GM12878 (cell line): ENCODE results near the gene FKBP3. TPM values are rescaled to one million over a fixed set of nuclear protein-coding genes. Genes with fewer than 3 reads are reported as not detected.
A peak's percentile ranks its signal among the peaks of the same experiment; 100 is the strongest.

Experiments used
- ATAC-seq: fragments of 200-7000 bp; cut with Tn5 transposase; 3 replicates; pipeline ENCODE4 v1.9.1; 2020; ENCODE audit warnings: mild to moderate bottlenecking, moderate library complexity
- BruUV-seq: library from RNA; stranded (reverse); fragments of 400-500 nt; replicated peaks from 2 replicates; lab custom pipeline; 2021; lab: Mats Ljungman, UMichigan
- CTCF ChIA-PET: fragments of 300-600 bp; sonication (Branson Sonifier 250); formaldehyde crosslinking; extraction: SDS; loops from one replicate; lab custom pipeline; 2021; ENCODE audit warnings: inconsistent platforms; lab: Yijun Ruan, JAX
- POLR2A ChIA-PET: fragments of 350-600 bp; formaldehyde crosslinking; extraction: SDS; loops from one replicate; lab custom pipeline; 2021; ENCODE audit warnings: inconsistent platforms; lab: Charles Lee
- RAD21 ChIA-PET: fragments of 300-600 bp; sonication (Branson Sonifier 250); formaldehyde crosslinking; loops from one replicate; lab custom pipeline; 2023; ENCODE audit warnings: antibody characterized with exemption; ENCODE audit not compliant: unreplicated experiment; lab: Charles Lee
- SMC1A ChIA-PET: fragments of 300-600 bp; sonication (Branson Sonifier 250); formaldehyde crosslinking; loops from one replicate; lab custom pipeline; 2023; ENCODE audit not compliant: unreplicated experiment, uncharacterized antibody; lab: Charles Lee
- DNase-seq: peaks from one replicate; pipeline ENCODE4 v3.0.0-alpha.2; 2011; ENCODE audit warnings: low read depth, low spot score
- FAIRE-seq: peaks from 3 replicates; lab custom pipeline; 2011; peaks lifted over from hg19 to GRCh38; lab: Jason Lieb, UNC
- H2AFZ ChIP-seq: 2 replicates; pipeline ENCODE4 v1.6.0; 2011; ENCODE audit warnings: low read depth, low read length, control low read depth; ENCODE audit not compliant: control insufficient read depth
- H3K27ac ChIP-seq: 2 replicates; pipeline ENCODE4 v1.5.1; 2011; ENCODE audit warnings: control low read depth; ENCODE audit not compliant: control insufficient read depth, insufficient read depth
- H3K27me3 ChIP-seq, 2 experiments: replicated peaks in 1 of 2; 2 replicates each; pipeline versions ENCODE4 v1.6.0 to v1.6.1; 2011; ENCODE audit warnings: low read length in 1 of 2; ENCODE audit not compliant: control insufficient read depth in 2 of 2, insufficient read depth in 2 of 2
- H3K36me3 ChIP-seq, 2 experiments: 2 replicates each; pipeline ENCODE4 v1.5.1; 2011; ENCODE audit warnings: low read length in 1 of 2; ENCODE audit not compliant: control insufficient read depth in 2 of 2, insufficient read depth in 2 of 2
- H3K4me1 ChIP-seq: 2 replicates; pipeline ENCODE4 v1.6.1; 2011; ENCODE audit warnings: mild to moderate bottlenecking, low read length, moderate library complexity, mixed read lengths; ENCODE audit not compliant: control insufficient read depth, insufficient read depth
- H3K4me2 ChIP-seq: 2 replicates; pipeline ENCODE4 v1.6.0; 2011; ENCODE audit warnings: control low read depth; ENCODE audit not compliant: control insufficient read depth, insufficient read depth
- H3K4me3 ChIP-seq: fragments of 200-600 bp; sonication (generic); 2 replicates; pipeline ENCODE4 v1.5.1; 2016
- H3K79me2 ChIP-seq: 2 replicates; pipeline ENCODE4 v1.6.0; 2011; ENCODE audit warnings: low read length; ENCODE audit not compliant: control insufficient read depth, insufficient read depth
- H3K9ac ChIP-seq: 2 replicates; pipeline ENCODE4 v1.8.0; 2011; ENCODE audit warnings: low read length, control low read depth, mixed read lengths; ENCODE audit not compliant: control insufficient read depth, insufficient read depth
- H3K9me3 ChIP-seq: replicated peaks from 3 replicates; pipeline ENCODE4 v1.5.1; 2011; ENCODE audit warnings: mild to moderate bottlenecking, low read length; ENCODE audit not compliant: control insufficient read depth, insufficient read depth
- H4K20me1 ChIP-seq: 2 replicates; pipeline ENCODE4 v1.6.0; 2011; ENCODE audit not compliant: control insufficient read depth, insufficient read depth
- CTCF ChIP-seq, 3 experiments: IDR thresholded peaks in 2 of 3; conservative IDR thresholded peaks in 1 of 3; 2 replicates each; pipeline ENCODE4 v1.5.1; 2011; ENCODE audit warnings: low read depth in 3 of 3, low read length in 3 of 3, mild to moderate bottlenecking in 3 of 3, control low read depth in 2 of 3, moderate library complexity in 2 of 3, inconsistent platforms in 1 of 3, mixed read lengths in 1 of 3; ENCODE audit not compliant: control insufficient read depth in 2 of 3, insufficient read depth in 1 of 3; ENCODE audit errors: extremely low read depth in 1 of 3
- CUX1 ChIP-seq: IDR thresholded peaks from 2 replicates; pipeline ENCODE4 v1.6.1; 2012; ENCODE audit warnings: improper control_type of control experiment, low read depth, low read length; ENCODE audit not compliant: insufficient replicate concordance
- EED ChIP-seq: sonication (generic); IDR thresholded peaks from 2 replicates; pipeline ENCODE4 v1.6.1; 2016; ENCODE audit warnings: antibody characterized with exemption, low read depth
- IRF5 ChIP-seq: fragments of 450-650 bp; IDR thresholded peaks from 2 replicates; pipeline ENCODE4 v1.6.1; 2017; ENCODE audit warnings: borderline replicate concordance
- JUND ChIP-seq: IDR thresholded peaks from 2 replicates; pipeline ENCODE4 v1.6.1; 2012; ENCODE audit warnings: low read depth, mild to moderate bottlenecking, low read length, improper control_type of control experiment, moderate library complexity
- NBN ChIP-seq: fragments of 450-650 bp; IDR thresholded peaks from 2 replicates; pipeline ENCODE4 v1.6.1; 2016
- RAD51 ChIP-seq: fragments of 450-650 bp; IDR thresholded peaks from 2 replicates; pipeline ENCODE4 v1.6.1; 2016; ENCODE audit warnings: moderate library complexity, mild to moderate bottlenecking, inconsistent platforms
- SREBF1 ChIP-seq: IDR thresholded peaks from 2 replicates; pipeline ENCODE4 v1.6.1; 2012; ENCODE audit warnings: mild to moderate bottlenecking, low read length
- USF2 ChIP-seq: IDR thresholded peaks from 2 replicates; pipeline ENCODE4 v1.6.1; 2011; ENCODE audit warnings: low read depth, low read length, improper control_type of control experiment, borderline replicate concordance
- ZNF384 ChIP-seq: IDR thresholded peaks from 2 replicates; pipeline ENCODE4 v1.6.1; 2012; ENCODE audit warnings: low read depth, mild to moderate bottlenecking, low read length, improper control_type of control experiment, borderline replicate concordance
- ZSCAN29 ChIP-seq: fragments of 450-650 bp; IDR thresholded peaks from 2 replicates; pipeline ENCODE4 v1.6.1; 2017; ENCODE audit warnings: mild to moderate bottlenecking, moderate library complexity
- WGBS: methylation state at CpG from one replicate; pipeline ENCODE4 v1.1.6; 2016; ENCODE audit warnings: low lambda C conversion rate; ENCODE audit not compliant: insufficient replicate concordance, insufficient coverage; ENCODE audit errors: missing lambda C conversion rate; 5-methylcytosine and 5-hydroxymethylcytosine counted together
- in situ Hi-C: fragments of 300-500 bp; cut with MboI; formaldehyde crosslinking; loops from 9 replicates; pipeline ENCODE4 v1.14.3; 2018; ENCODE audit warnings: mixed read lengths
- intact Hi-C: fragments of 100-400 bp; cut with micrococcal nuclease; formaldehyde crosslinking; loops from one replicate; pipeline ENCODE4 v1.14.2; 2022; ENCODE audit not compliant: unreplicated experiment
- polyA plus RNA-seq, 11 experiments: library from polyadenylated mRNA; depleted of rRNA in 4 of 11; unstranded in 6 of 11; stranded (reverse) in 5 of 11; fragments of >200 nt; fragmentation: Nextera tagmentation in 4 of 11; fragmentation: Illumina TruSeq in 1 of 11; extraction: Ambion mirVana in 4 of 11; extraction: Trizol in 1 of 11; gene quantifications; 1 replicate in 1 of 11; 2 replicates in 10 of 11; pipeline versions ENCODE4 v1.2.1 to v1.2.3, GENCODE V29; 2011 to 2016; ENCODE audit warnings: inconsistent platforms in 2 of 11, missing spikeins in 2 of 11, low read depth in 1 of 11
- total RNA-seq, 4 experiments: library from RNA; depleted of rRNA in 3 of 4; stranded (reverse); fragments of >200 nt in 3 of 4; fragmentation: Illumina TruSeq in 1 of 4; extraction: Trizol in 1 of 4; gene quantifications; 2 replicates each; pipeline versions ENCODE4 v1.2.1 to v1.2.3, GENCODE V29; 2013 to 2021

FKBP3 gene
- total and polyA plus RNA-seq, 10 of the 15 experiments (the other 5 are each of a cell fraction or from before 2014, with no cell fraction given) = 67.2 to 218 (median 129) TPM

GRCh38 chr14:45140661-45141187 lies 6.4 kb upstream of the FKBP3 start (continued):
- no peak for TF ChIP-seq CTCF (IDR thresholded peaks at IDR 0.05 in 2 of 3, conservative IDR thresholded peaks at IDR 0.05 in 1 of 3; ENCODE audit: control insufficient read depth in 2 of 3, extremely low read depth in 1 of 3, insufficient read depth in 1 of 3, low read depth in 3 of 3, low read length in 3 of 3)
- TF ChIP-seq SREBF1 = no peak
- no peak for TF ChIP-seq EED
- no peak for TF ChIP-seq ZNF384
- no peak for TF ChIP-seq NBN

GRCh38 chr14:45136399-45136798 lies 2.1 kb upstream of the FKBP3 start:
- no peaks in the 10 kb centered on the region for H3K36me3 ChIP-seq
- ATAC-seq (no peak), DNase-seq (no peak), FAIRE-seq (no peak)
- peak overlapping the region; percentile 90 for H3K4me2 ChIP-seq
- 0% methylated on average over 7 of the region's 7 CpGs for WGBS
- CTCF ChIA-PET = interaction anchor here (0.8 to 2.6 kb wide), 6 partner anchors 9 to 222 kb away, joined by 3 to 13 read pairs (median 3); partner anchors contain the start of genes KLHL28 and TOGARAM1
- intact Hi-C loops = no loop called here
- SMC1A ChIA-PET = interaction anchor here (1.0 to 1.9 kb wide), 10 partner anchors 8 to 176 kb away, joined by 3 to 11 read pairs (median 3); partner anchors contain the start of genes KLHL28, PRPF39 and TOGARAM1
- peak overlapping the region; percentile 97 for H2AFZ ChIP-seq
- POLR2A ChIA-PET = interaction anchor here (1.0 to 2.5 kb wide), 5 partner anchors 9 to 174 kb away, joined by 3 to 12 read pairs (median 6); partner anchors contain the start of genes KLHL28, MIS18BP1 and TOGARAM1
- peak overlapping the region; percentile 86 for H3K9ac ChIP-seq
- H3K4me3 ChIP-seq = peak overlapping the region; percentile 97
- in situ Hi-C loops = loop anchor here (5.0 kb wide), 1 partner anchor 174 kb away; the partner anchor contains the start of genes KLHL28 and TOGARAM1
- RAD21 ChIA-PET = interaction anchor here (0.7 to 2.1 kb wide), 6 partner anchors 13 to 187 kb away, joined by 3 to 8 read pairs (median 3); partner anchors contain the start of genes KLHL28 and TOGARAM1
- no peaks in the 10 kb centered on the region for H3K27me3 ChIP-seq
- H4K20me1 ChIP-seq = no peaks in the 10 kb centered on the region
- H3K27ac ChIP-seq = peak overlapping the region; percentile 74
- BruUV-seq = no TSS peak
- peaks cover 76% of the 10 kb centered on the region for H3K79me2 ChIP-seq
- H3K4me1 ChIP-seq = peaks cover 4% of the 10 kb centered on the region
- H3K9me3 ChIP-seq = no peaks in the 10 kb centered on the region
- TF ChIP-seq JUND = no peak
- TF ChIP-seq RAD51 = no peak
- TF ChIP-seq ZSCAN29 = no peak
- TF ChIP-seq CUX1 = no peak
- TF ChIP-seq USF2 = no peak
- TF ChIP-seq IRF5 = no peak
